OCI-LY1 (cell line): ENCODE data around the gene TMEM243.

Experiments used
- CTCF ChIP-seq: fragments of 200-600 bp; sonication (generic), shearing (Covaris generic); IDR thresholded peaks from 2 replicates; pipeline ENCODE4 v1.5.1; 2017; ENCODE audit warnings: mild to moderate bottlenecking, antibody characterized with exemption, low read length, moderate library complexity, mixed read lengths
- EZH2 ChIP-seq: fragments of 200-600 bp; sonication (generic), shearing (Covaris generic); IDR thresholded peaks from 2 replicates; pipeline ENCODE4 v1.8.0; 2017; ENCODE audit warnings: borderline replicate concordance, mixed run types, mild to moderate bottlenecking, antibody characterized with exemption, low read length, moderate library complexity, mixed read lengths

- TF ChIP-seq CTCF (no peak), EZH2 (no peak)
These were observed 67.2 kb downstream of the TMEM243 start, which contains the start of gene DMTF1 for GRCh38 chr7:87152112-87152896.
